HG02981 (cell line): ENCODE data around the gene SHISAL1.

Experiments used
- ATAC-seq: cut with Tn5 transposase; IDR thresholded peaks from one replicate; pipeline ENCODE4 v1.9.1; 2021; ENCODE audit warnings: mild to moderate bottlenecking, moderate library complexity; ENCODE audit not compliant: unreplicated experiment

SHISAL1 gene

GRCh38 chr22:44281768-44282637 is 30.7 kb downstream of the SHISAL1 start:
- no peak for ATAC-seq

- no peak for ATAC-seq
Measured at GRCh38 chr22:44280665-44281188, 32.0 kb downstream of the SHISAL1 start.

- no peak for ATAC-seq
Measured at GRCh38 chr22:44279069-44279360, 33.7 kb downstream of the SHISAL1 start.

- no peak for ATAC-seq
Measured at GRCh38 chr22:44278243-44279068, 34.3 kb downstream of the SHISAL1 start.

- ATAC-seq = no peak
Measured at GRCh38 chr22:44277386-44278135, 35.2 kb downstream of the SHISAL1 start.

- ATAC-seq = no peak
Measured at GRCh38 chr22:44276706-44277356, 35.9 kb downstream of the SHISAL1 start.

GRCh38 chr22:44276041-44276440 is 36.7 kb downstream of the SHISAL1 start:
- no peak for ATAC-seq

- no peak for ATAC-seq
Measured at GRCh38 chr22:44275631-44275995, 37.1 kb downstream of the SHISAL1 start.

- ATAC-seq = no peak
Measured at GRCh38 chr22:44274918-44275630, 37.7 kb downstream of the SHISAL1 start.

GRCh38 chr22:44273175-44273574 is 39.6 kb downstream of the SHISAL1 start:
- no peak for ATAC-seq

- ATAC-seq = no peak
Measured at GRCh38 chr22:44272401-44272771, 40.4 kb downstream of the SHISAL1 start.

- no peak for ATAC-seq
Measured at GRCh38 chr22:44271732-44272400, 40.9 kb downstream of the SHISAL1 start.

GRCh38 chr22:44271010-44271500 is 41.7 kb downstream of the SHISAL1 start:
- ATAC-seq = no peak

GRCh38 chr22:44270556-44270880 is 42.2 kb downstream of the SHISAL1 start:
- ATAC-seq = no peak

GRCh38 chr22:44269757-44270555 is 42.8 kb downstream of the SHISAL1 start:
- no peak for ATAC-seq

- ATAC-seq = no peak
Measured at GRCh38 chr22:44269117-44269498, 43.6 kb downstream of the SHISAL1 start.

GRCh38 chr22:44268431-44269116 is 44.2 kb downstream of the SHISAL1 start:
- no peak for ATAC-seq

GRCh38 chr22:44267856-44268255 is 44.9 kb downstream of the SHISAL1 start:
- ATAC-seq = no peak
